ENCODE results near the gene ARSI.

The ARSI gene

GRCh38 chr5:150302301-150303069, at the start of gene ARSI:
Gene ARSI (minus strand): TSS chr5:150302905. CDS start chr5:150302373, 532 bp downstream.
- no peak for DNase-seq

GRCh38 chr5:150350524-150351344, 48.0 kb upstream of the ARSI start:
- DNase-seq = peak; percentile 81

- DNase-seq = no peak
Measured at GRCh38 chr5:150349681-150350275, 47.1 kb upstream of the ARSI start.

- DNase-seq = no peak
Measured at GRCh38 chr5:150347451-150347850, 44.7 kb upstream of the ARSI start.

GRCh38 chr5:150347003-150347402, 44.3 kb upstream of the ARSI start:
- DNase-seq = no peak

- DNase-seq = no peak
Measured at GRCh38 chr5:150346592-150346991, 43.9 kb upstream of the ARSI start.

GRCh38 chr5:150345716-150346115, 43.0 kb upstream of the ARSI start:
- no peak for DNase-seq

GRCh38 chr5:150343994-150344631, 41.4 kb upstream of the ARSI start:
- no peak for DNase-seq

GRCh38 chr5:150342583-150342982, 39.9 kb upstream of the ARSI start:
- DNase-seq = no peak

GRCh38 chr5:150341989-150342388, 39.3 kb upstream of the ARSI start:
- DNase-seq = no peak

- no peak for DNase-seq
Measured at GRCh38 chr5:150341331-150341730, 38.6 kb upstream of the ARSI start.

- DNase-seq = no peak
Measured at GRCh38 chr5:150340614-150341255, 38.0 kb upstream of the ARSI start.

GRCh38 chr5:150339841-150340240, 37.1 kb upstream of the ARSI start:
- no peak for DNase-seq

GRCh38 chr5:150339165-150339564, 36.5 kb upstream of the ARSI start:
- no peak for DNase-seq

- no peak for DNase-seq
Measured at GRCh38 chr5:150338546-150338945, 35.8 kb upstream of the ARSI start.

- no peak for DNase-seq
Measured at GRCh38 chr5:150335778-150336177, 33.1 kb upstream of the ARSI start.

GRCh38 chr5:150333400-150333799, 30.7 kb upstream of the ARSI start:
- no peak for DNase-seq

- DNase-seq = no peak
Measured at GRCh38 chr5:150329881-150330876, 27.5 kb upstream of the ARSI start.

GRCh38 chr5:150329038-150329437, 26.3 kb upstream of the ARSI start:
- no peak for DNase-seq

GRCh38 chr5:150328515-150328914, 25.8 kb upstream of the ARSI start:
- no peak for DNase-seq

GRCh38 chr5:150327139-150327538, 24.4 kb upstream of the ARSI start:
- DNase-seq = no peak

Data from 8988T (cell line).